ENCODE results near the gene CTNNA1.

- TF ChIP-seq POLR2AphosphoS5 (IDR thresholded peaks at IDR 0.05; ENCODE audit: insufficient read depth in 1 of 2, low read depth in 1 of 2) (no peak), CTCF (IDR thresholded peaks at IDR 0.05) (no peak)
These were observed 90.9 kb downstream of the CTNNA1 start for GRCh38 chr5:138844125-138844461.
